ENCODE data around the gene CDKN1B. TPM values are rescaled to one million over a fixed set of nuclear protein-coding genes. Genes with fewer than 3 reads are reported as not detected.

Gene CDKN1B
- total and polyA plus RNA-seq, 3 donors from 2014 or later = 59.2 to 98.9 (median 76.1) TPM

DNA sequence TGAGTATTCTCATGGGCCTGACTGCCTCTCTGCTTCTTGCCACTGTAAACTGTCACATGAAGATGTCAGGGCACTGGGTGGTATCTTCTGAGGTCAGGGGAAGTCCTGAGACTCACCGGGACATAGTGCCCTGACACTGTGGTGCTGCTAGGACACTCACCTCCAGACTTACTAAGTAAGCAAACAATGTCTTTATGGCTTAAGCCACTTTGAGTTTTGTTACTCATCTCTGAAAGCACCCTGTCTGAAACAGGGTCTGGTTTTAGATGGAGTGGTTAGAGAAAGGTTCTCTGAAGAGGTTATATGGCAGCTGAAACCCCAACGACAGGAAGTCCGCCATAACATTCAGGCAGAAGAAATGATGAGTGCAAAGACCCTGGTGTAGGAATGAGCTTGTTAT is 43.9 kb upstream of the CDKN1B start:
- intact Hi-C loops (cut with DNase I; ENCODE audit: low total_unique reads) = no loop called here
- Histone ChIP-seq H3K27me3 (no peaks in the 10 kb centered on the region), H3K4me1 (no peaks in the 10 kb centered on the region), H3K9me3 (no peaks in the 10 kb centered on the region), H3K4me3 (no peak overlapping the region), H3K36me3 (ENCODE audit: low read depth, missing control alignments) (no peaks in the 10 kb centered on the region), H3K27ac (no peak overlapping the region)
- TF ChIP-seq, protein P1, sequence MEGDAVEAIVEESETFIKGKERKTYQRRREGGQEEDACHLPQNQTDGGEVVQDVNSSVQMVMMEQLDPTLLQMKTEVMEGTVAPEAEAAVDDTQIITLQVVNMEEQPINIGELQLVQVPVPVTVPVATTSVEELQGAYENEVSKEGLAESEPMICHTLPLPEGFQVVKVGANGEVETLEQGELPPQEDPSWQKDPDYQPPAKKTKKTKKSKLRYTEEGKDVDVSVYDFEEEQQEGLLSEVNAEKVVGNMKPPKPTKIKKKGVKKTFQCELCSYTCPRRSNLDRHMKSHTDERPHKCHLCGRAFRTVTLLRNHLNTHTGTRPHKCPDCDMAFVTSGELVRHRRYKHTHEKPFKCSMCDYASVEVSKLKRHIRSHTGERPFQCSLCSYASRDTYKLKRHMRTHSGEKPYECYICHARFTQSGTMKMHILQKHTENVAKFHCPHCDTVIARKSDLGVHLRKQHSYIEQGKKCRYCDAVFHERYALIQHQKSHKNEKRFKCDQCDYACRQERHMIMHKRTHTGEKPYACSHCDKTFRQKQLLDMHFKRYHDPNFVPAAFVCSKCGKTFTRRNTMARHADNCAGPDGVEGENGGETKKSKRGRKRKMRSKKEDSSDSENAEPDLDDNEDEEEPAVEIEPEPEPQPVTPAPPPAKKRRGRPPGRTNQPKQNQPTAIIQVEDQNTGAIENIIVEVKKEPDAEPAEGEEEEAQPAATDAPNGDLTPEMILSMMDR (IDR thresholded peaks at IDR 0.05) = no peak
- TF ChIP-seq POLR2A (IDR thresholded peaks at IDR 0.05) = no peak
- DNase-seq = no peak
- WGBS, 2 donors = 80 to 97% methylated on average over 3 of the region's 3 CpGs

DNA sequence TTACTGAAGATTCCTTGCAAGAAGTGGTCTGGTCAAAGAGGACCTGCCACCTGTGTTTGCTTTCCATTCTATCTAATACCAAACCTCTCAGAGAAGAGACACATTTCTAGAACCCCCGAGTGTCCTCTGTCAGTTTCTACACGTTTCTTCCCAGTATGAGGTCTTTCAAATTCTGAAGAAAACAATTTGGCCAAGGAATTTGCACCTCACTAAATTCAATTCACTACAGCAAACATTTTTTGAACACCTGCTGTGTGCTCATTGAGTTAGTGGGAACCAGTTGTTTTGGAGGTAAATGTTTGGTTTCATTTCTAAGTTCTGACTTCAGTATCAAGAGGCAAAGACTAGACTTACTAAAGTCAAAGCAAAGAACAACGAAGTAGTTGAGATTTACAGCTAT is 40.6 kb upstream of the CDKN1B start:
- Histone ChIP-seq H3K27ac (no peak overlapping the region), H3K9me3 (no peaks in the 10 kb centered on the region), H3K4me1 (no peaks in the 10 kb centered on the region), H3K4me3 (no peak overlapping the region), H3K27me3 (no peaks in the 10 kb centered on the region), H3K36me3 (ENCODE audit: low read depth, missing control alignments) (no peaks in the 10 kb centered on the region)
- intact Hi-C loops (cut with DNase I; ENCODE audit: low total_unique reads) = no loop called here
- WGBS, 2 donors = 13 to 38% methylated on average over 3 of the region's 3 CpGs
- no peak for TF ChIP-seq POLR2A (IDR thresholded peaks at IDR 0.05)
- TF ChIP-seq, protein P1 (IDR thresholded peaks at IDR 0.05) = no peak
- no peak for DNase-seq

DNA sequence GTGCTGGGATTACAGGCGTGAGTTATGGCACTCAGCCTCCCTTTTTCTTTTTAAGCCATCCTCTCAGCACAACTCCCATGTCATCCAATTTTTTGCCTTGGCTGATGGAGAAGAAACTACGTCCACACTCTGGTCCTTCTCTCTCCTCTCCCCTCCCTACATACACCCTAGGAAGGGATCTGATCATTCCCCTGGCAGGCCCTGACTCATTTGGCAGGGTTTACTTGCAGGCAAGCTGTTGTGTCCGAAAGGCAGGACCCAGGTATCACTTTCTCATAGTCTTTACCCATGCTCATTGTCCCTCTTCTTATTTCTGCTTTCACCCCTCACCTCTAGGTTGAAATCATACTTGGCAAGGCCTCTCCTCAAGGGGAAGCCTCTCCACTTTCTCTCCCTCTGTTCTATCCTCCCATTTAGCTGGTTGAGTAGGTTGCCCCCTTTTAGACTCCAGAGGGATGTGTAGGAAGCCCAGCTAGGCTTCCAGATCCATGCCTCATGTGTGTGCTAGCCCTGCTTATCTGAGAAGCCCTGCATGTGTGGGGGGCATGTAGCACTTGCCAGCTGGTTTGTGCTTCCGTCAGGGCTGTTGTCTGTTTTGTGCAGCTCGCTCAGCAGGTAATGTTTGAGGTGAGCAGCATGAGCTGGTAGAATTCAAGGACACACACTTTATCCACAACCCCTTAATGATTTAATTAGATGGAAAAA is 36.0 kb upstream of the CDKN1B start:
- H3K4me1 ChIP-seq = no peaks in the 10 kb centered on the region
- TF ChIP-seq, protein P1 (IDR thresholded peaks at IDR 0.05) = no peak
- no peak for TF ChIP-seq POLR2A (IDR thresholded peaks at IDR 0.05)
- H3K9me3 ChIP-seq = no peaks in the 10 kb centered on the region
- H3K4me3 ChIP-seq = no peak overlapping the region
- no peaks in the 10 kb centered on the region for H3K36me3 ChIP-seq (ENCODE audit: low read depth, missing control alignments)
- 89 to 91% methylated on average over 5 of the region's 5 CpGs for WGBS, 2 donors
- H3K27me3 ChIP-seq = no peaks in the 10 kb centered on the region
- H3K27ac ChIP-seq = no peak overlapping the region
- intact Hi-C loops (cut with DNase I; ENCODE audit: low total_unique reads) = no loop called here
- DNase-seq = no peak

DNA sequence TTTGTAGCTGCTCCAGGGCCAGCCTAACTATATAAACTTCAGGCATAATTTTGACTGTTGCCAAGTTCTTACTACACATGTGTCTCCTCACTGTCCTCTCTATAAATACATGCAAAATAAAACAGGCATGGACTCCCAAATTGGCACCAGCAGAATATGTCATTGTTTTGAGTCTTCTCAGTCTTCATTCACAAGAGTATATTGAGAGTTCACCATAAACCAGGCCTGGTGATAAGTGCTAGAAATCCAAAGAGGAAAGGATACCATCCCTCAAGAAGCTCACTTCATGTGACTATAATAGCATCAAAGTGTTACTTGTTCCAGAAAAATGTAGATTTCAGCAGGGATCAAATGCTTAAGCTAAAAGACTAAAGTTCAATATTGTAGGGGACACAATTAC is 34.9 kb upstream of the CDKN1B start:
- intact Hi-C loops (cut with DNase I; ENCODE audit: low total_unique reads) = no loop called here

More for the DNA sequence above, 34.9 kb upstream of the CDKN1B start:
- H3K27me3 ChIP-seq = no peaks in the 10 kb centered on the region
- no peak overlapping the region for H3K27ac ChIP-seq
- DNase-seq = no peak
- no peaks in the 10 kb centered on the region for H3K36me3 ChIP-seq (ENCODE audit: low read depth, missing control alignments)
- H3K4me3 ChIP-seq = no peak overlapping the region
- TF ChIP-seq, protein P1 (IDR thresholded peaks at IDR 0.05) = no peak
- TF ChIP-seq POLR2A (IDR thresholded peaks at IDR 0.05) = no peak
- no peaks in the 10 kb centered on the region for H3K4me1 ChIP-seq
- H3K9me3 ChIP-seq = no peaks in the 10 kb centered on the region
